Measurements from ENCODE around the gene RBM25.
"Not testable (repeated sequence)": the region's sequence is repeated elsewhere in the genome, so short reads cannot be mapped to it uniquely, and the experiment has no call there.

RBM25 gene

DNA sequence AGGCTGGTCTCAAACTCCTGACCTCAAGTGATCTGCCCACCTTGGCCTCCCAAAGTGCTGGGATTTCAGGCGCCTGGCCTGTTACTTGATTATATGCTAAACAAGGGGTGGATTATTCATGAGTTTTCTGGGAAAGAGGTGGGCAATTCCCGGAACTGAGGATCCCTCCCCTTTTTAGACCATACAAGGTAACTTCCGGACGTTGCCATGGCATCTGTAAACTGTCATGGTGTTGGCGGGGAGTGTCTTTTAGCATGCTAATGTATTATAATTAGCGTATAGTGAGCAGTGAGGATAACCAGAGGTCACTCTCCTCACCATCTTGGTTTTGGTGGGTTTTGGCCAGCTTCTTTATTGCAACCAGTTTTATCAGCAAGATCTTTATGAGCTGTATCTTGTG is 111.5 kb downstream of the RBM25 start:
- not testable (repeated sequence) for DNase-seq (ENCODE audit: low spot score)

DNA sequence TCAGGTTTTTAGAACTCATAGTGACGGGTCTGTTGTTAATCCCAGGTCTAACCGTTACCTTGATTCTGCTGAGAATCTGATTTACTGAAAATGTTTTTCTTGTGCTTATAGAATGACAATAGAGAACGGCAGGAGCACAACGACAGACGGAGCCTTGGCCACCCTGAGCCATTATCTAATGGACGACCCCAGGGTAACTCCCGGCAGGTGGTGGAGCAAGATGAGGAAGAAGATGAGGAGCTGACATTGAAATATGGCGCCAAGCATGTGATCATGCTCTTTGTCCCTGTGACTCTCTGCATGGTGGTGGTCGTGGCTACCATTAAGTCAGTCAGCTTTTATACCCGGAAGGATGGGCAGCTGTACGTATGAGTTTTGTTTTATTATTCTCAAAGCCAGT is 112.4 kb downstream of the RBM25 start:
- no peak for DNase-seq (ENCODE audit: low spot score)

GRCh38 chr14:73172500-73172899 is 114.2 kb downstream of the RBM25 start:
- DNase-seq (ENCODE audit: low spot score), result no peak

DNA sequence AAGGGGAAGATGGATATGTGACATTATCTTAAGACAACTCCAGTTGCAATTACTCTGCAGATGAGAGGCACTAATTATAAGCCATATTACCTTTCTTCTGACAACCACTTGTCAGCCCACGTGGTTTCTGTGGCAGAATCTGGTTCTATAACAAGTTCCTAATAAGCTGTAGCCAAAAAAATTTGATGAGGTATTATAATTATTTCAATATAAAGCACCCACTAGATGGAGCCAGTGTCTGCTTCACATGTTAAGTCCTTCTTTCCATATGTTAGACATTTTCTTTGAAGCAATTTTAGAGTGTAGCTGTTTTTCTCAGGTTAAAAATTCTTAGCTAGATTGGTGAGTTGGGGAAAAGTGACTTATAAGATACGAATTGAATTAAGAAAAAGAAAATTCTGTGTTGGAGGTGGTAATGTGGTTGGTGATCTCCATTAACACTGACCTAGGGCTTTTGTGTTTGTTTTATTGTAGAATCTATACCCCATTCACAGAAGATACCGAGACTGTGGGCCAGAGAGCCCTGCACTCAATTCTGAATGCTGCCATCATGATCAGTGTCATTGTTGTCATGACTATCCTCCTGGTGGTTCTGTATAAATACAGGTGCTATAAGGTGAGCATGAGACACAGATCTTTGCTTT is 114.9 kb downstream of the RBM25 start:
- peak; percentile 50 for DNase-seq (ENCODE audit: low spot score)

All from Ammon's horn (tissue), 1 donor.